Nephron progenitor cell (in vitro differentiated cells): ENCODE measurements around the gene ZNF43.
A peak's percentile ranks its signal among the peaks of the same experiment; 100 is the strongest.
"Not testable (repeated sequence)": the region's sequence is repeated elsewhere in the genome, so short reads cannot be mapped to it uniquely, and the experiment has no call there.

Experiments
- DNase-seq: peaks from one replicate; pipeline ENCODE4 v3.0.0; 2021
- H3K27ac Mint-ChIP-seq: 2 replicates; pipeline ENCODE4 v1.8.0; 2021; ENCODE audit warnings: mild to moderate bottlenecking, moderate library complexity, mixed read lengths
- H3K27me3 Mint-ChIP-seq: 2 replicates; pipeline ENCODE4 v1.8.0; 2021; ENCODE audit warnings: mild to moderate bottlenecking, low read depth, mixed read lengths; ENCODE audit not compliant: poor library complexity
- H3K36me3 Mint-ChIP-seq: 2 replicates; pipeline ENCODE4 v1.8.0; 2021; ENCODE audit warnings: low read depth, mixed read lengths
- H3K4me1 Mint-ChIP-seq: 2 replicates; pipeline ENCODE4 v1.8.0; 2021; ENCODE audit warnings: mixed read lengths
- H3K4me3 Mint-ChIP-seq: 2 replicates; pipeline ENCODE4 v1.8.0; 2021; ENCODE audit warnings: mild to moderate bottlenecking, moderate library complexity, mixed read lengths
- H3K9me3 Mint-ChIP-seq: 2 replicates; pipeline ENCODE4 v1.8.0; 2021; ENCODE audit warnings: mild to moderate bottlenecking, moderate library complexity, mixed read lengths
- CTCF ChIP-seq: fragments of 200-600 bp; sonication (generic); IDR thresholded peaks from 2 replicates; pipeline ENCODE4 v1.5.0; 2021; ENCODE audit warnings: antibody characterized with exemption

Gene ZNF43

GRCh38 chr19:21767065-21767800, 68.7 kb downstream of the ZNF43 start, which contains the start of gene ZNF100:
ZNF100 (minus strand) TSS chr19:21767579; CDS start chr19:21767429, 150 bp downstream.
- peaks cover 71% of the 10 kb centered on the region for H3K9me3 Mint-ChIP-seq
- peaks cover 9% of the 10 kb centered on the region for H3K4me1 Mint-ChIP-seq
- no peak for TF ChIP-seq CTCF
- H3K27me3 Mint-ChIP-seq = no peaks in the 10 kb centered on the region
- H3K27ac Mint-ChIP-seq = peak within 1 kb of the TSS; percentile 100
- H3K4me3 Mint-ChIP-seq = peak within 1 kb of the TSS; percentile 98
- H3K36me3 Mint-ChIP-seq = peaks cover 53% of the 10 kb centered on the region
- peak; percentile 77 for DNase-seq

GRCh38 chr19:21766705-21767064, 69.3 kb downstream of the ZNF43 start:
- Mint-ChIP-seq H3K9me3 (peaks cover 76% of the 10 kb centered on the region), H3K36me3 (peaks cover 58% of the 10 kb centered on the region), H3K27ac (peak overlapping the region; percentile 100), H3K4me3 (peak overlapping the region; percentile 98)
- not testable (repeated sequence) for H3K4me1 Mint-ChIP-seq, H3K27me3 Mint-ChIP-seq
- DNase-seq = peak; percentile 12

GRCh38 chr19:21765151-21765550, 70.8 kb downstream of the ZNF43 start:
- TF ChIP-seq CTCF = no peak
- H3K36me3 Mint-ChIP-seq = peaks cover 73% of the 10 kb centered on the region
- DNase-seq = no peak
- peaks cover 9% of the 10 kb centered on the region for H3K4me1 Mint-ChIP-seq
- H3K4me3 Mint-ChIP-seq = peak overlapping the region; percentile 58
- no peaks in the 10 kb centered on the region for H3K27me3 Mint-ChIP-seq
- H3K9me3 Mint-ChIP-seq = peaks cover 83% of the 10 kb centered on the region
- H3K27ac Mint-ChIP-seq = no peak overlapping the region

- not testable (repeated sequence) for DNase-seq, H3K4me3 Mint-ChIP-seq, H3K27ac Mint-ChIP-seq, H3K27me3 Mint-ChIP-seq, H3K4me1 Mint-ChIP-seq
- H3K36me3 Mint-ChIP-seq = peaks cover 100% of the 10 kb centered on the region
- peaks cover 98% of the 10 kb centered on the region for H3K9me3 Mint-ChIP-seq
Measured at GRCh38 chr19:21761547-21761946, 74.4 kb downstream of the ZNF43 start.

GRCh38 chr19:21758296-21758695, 77.7 kb downstream of the ZNF43 start:
- peaks cover 98% of the 10 kb centered on the region for H3K9me3 Mint-ChIP-seq

GRCh38 chr19:21755555-21755954, 80.4 kb downstream of the ZNF43 start:
- not testable (repeated sequence) for H3K27ac Mint-ChIP-seq, DNase-seq, H3K4me3 Mint-ChIP-seq, H3K27me3 Mint-ChIP-seq, H3K4me1 Mint-ChIP-seq
- Mint-ChIP-seq H3K9me3 (peaks cover 93% of the 10 kb centered on the region), H3K36me3 (peaks cover 100% of the 10 kb centered on the region)

More at GRCh38 chr19:21758296-21758695, 77.7 kb downstream of the ZNF43 start:
- no peak overlapping the region for H3K27ac Mint-ChIP-seq
- peaks cover 100% of the 10 kb centered on the region for H3K36me3 Mint-ChIP-seq
- H3K4me1 Mint-ChIP-seq = no peaks in the 10 kb centered on the region
- DNase-seq = no peak
- H3K27me3 Mint-ChIP-seq = peaks cover 4% of the 10 kb centered on the region
- TF ChIP-seq CTCF = no peak
- H3K4me3 Mint-ChIP-seq = no peak overlapping the region
